Neural cell (in vitro differentiated cells): ENCODE results near the gene EP400. TPM values are rescaled to one million over a fixed set of nuclear protein-coding genes. Genes with fewer than 3 reads are reported as not detected.

Experiments used
- H2AFZ ChIP-seq: fragments of 200-600, 300-800 bp; sonication (generic), shearing (Covaris generic); 2 replicates; pipeline ENCODE4 v1.6.0; 2014; ENCODE audit warnings: low read depth, mild to moderate bottlenecking, antibody characterized with exemption, low read length, moderate library complexity
- H3F3A ChIP-seq: fragments of 200-600 bp; shearing (Covaris generic); 2 replicates; pipeline ENCODE4 v1.6.1; 2016; ENCODE audit warnings: mild to moderate bottlenecking, moderate library complexity, mixed read lengths, antibody characterized with exemption, low read length; ENCODE audit not compliant: insufficient read depth, poor library complexity, severe bottlenecking
- H3K27ac ChIP-seq: fragments of 200-600, 300-800 bp; sonication (generic), shearing (Covaris generic); 2 replicates; pipeline ENCODE4 v1.5.1; 2014; ENCODE audit warnings: mild to moderate bottlenecking, low read length, moderate library complexity
- H3K27me3 ChIP-seq: fragments of 300-800, 200-600 bp; sonication (generic), shearing (Covaris generic); 2 replicates; pipeline ENCODE4 v1.6.0; 2014; ENCODE audit warnings: mild to moderate bottlenecking, low read depth, low read length, moderate library complexity; ENCODE audit not compliant: insufficient read depth
- H3K36me3 ChIP-seq: fragments of 300-800, 200-600 bp; sonication (generic), shearing (Covaris generic); 2 replicates; pipeline ENCODE4 v1.5.1; 2014; ENCODE audit warnings: mild to moderate bottlenecking, antibody characterized with exemption, low read length, moderate library complexity; ENCODE audit not compliant: insufficient read depth
- H3K4me2 ChIP-seq: fragments of 300-800, 200-600 bp; sonication (generic), shearing (Covaris generic); 2 replicates; pipeline ENCODE4 v1.6.0; 2014; ENCODE audit warnings: mild to moderate bottlenecking, low read length
- H3K4me3 ChIP-seq: fragments of 300-800, 200-600 bp; sonication (generic), shearing (Covaris generic); 2 replicates; pipeline ENCODE4 v1.5.1; 2014; ENCODE audit warnings: mild to moderate bottlenecking, low read length, moderate library complexity
- H3K79me2 ChIP-seq: fragments of 200-600 bp; shearing (Covaris generic); replicated peaks from 2 replicates; pipeline ENCODE4 v1.6.0; 2014; ENCODE audit warnings: mild to moderate bottlenecking, low read length, moderate library complexity; ENCODE audit not compliant: insufficient read depth
- H3K9ac ChIP-seq: fragments of 300-800, 200-600 bp; sonication (generic), shearing (Covaris generic); 2 replicates; pipeline ENCODE4 v1.6.1; 2016; ENCODE audit warnings: mild to moderate bottlenecking, low read length, mixed read lengths
- H3K9me2 ChIP-seq: fragments of 200-600 bp; shearing (Covaris generic); 2 replicates; pipeline ENCODE4 v1.6.1; 2016; ENCODE audit warnings: mild to moderate bottlenecking, low read length, mixed read lengths; ENCODE audit not compliant: insufficient read depth
- H3K9me3 ChIP-seq: fragments of 200-600, 300-800 bp; sonication (generic), shearing (Covaris generic); 2 replicates; pipeline ENCODE4 v1.6.1; 2016; ENCODE audit warnings: mild to moderate bottlenecking, mixed run types, low read length, moderate library complexity, mixed read lengths
- H4K20me1 ChIP-seq: fragments of 200-600 bp; shearing (Covaris generic); 2 replicates; pipeline ENCODE4 v1.6.1; 2016; ENCODE audit warnings: mild to moderate bottlenecking, mixed run types; ENCODE audit not compliant: insufficient read depth
- EP300 ChIP-seq: fragments of 450-650 bp; conservative IDR thresholded peaks from 2 replicates; pipeline ENCODE4 v1.6.1; 2014; ENCODE audit warnings: antibody characterized with exemption, mild to moderate bottlenecking, moderate library complexity; ENCODE audit not compliant: poor library complexity, severe bottlenecking
- EZH2 ChIP-seq: fragments of 200-600, 300-800 bp; shearing (Covaris generic), sonication (generic); IDR thresholded peaks from 2 replicates; pipeline ENCODE4 v1.6.1; 2014; ENCODE audit warnings: antibody characterized with exemption, low read length, borderline replicate concordance, mild to moderate bottlenecking; ENCODE audit not compliant: insufficient read depth, poor library complexity, severe bottlenecking
- MXI1 ChIP-seq: fragments of 450-650 bp; conservative IDR thresholded peaks from 2 replicates; pipeline ENCODE4 v1.6.1; 2014; ENCODE audit warnings: antibody characterized with exemption, mild to moderate bottlenecking; ENCODE audit not compliant: poor library complexity, severe bottlenecking
- POLR2AphosphoS5 ChIP-seq: IDR thresholded peaks from 2 replicates; pipeline ENCODE4 v1.6.1; 2012
- RAD21 ChIP-seq: fragments of 450-650 bp; conservative IDR thresholded peaks from 2 replicates; pipeline ENCODE4 v1.6.1; 2014; ENCODE audit warnings: antibody characterized with exemption, mild to moderate bottlenecking, moderate library complexity
- SMC3 ChIP-seq: fragments of 450-650 bp; conservative IDR thresholded peaks from 2 replicates; pipeline ENCODE4 v1.6.1; 2014; ENCODE audit warnings: antibody characterized with exemption, mild to moderate bottlenecking, moderate library complexity; ENCODE audit not compliant: poor library complexity
- TAF1 ChIP-seq: IDR thresholded peaks from 2 replicates; pipeline ENCODE4 v1.6.1; 2012; ENCODE audit warnings: low read depth
- polyA plus RNA-seq: library from polyadenylated mRNA; depleted of rRNA; stranded (reverse); fragments of >200 nt; gene quantifications from 2 replicates; pipeline ENCODE4 v1.2.3, GENCODE V29; 2014
- TF ChIP-seq, protein P1 (sequence below): IDR thresholded peaks from 2 replicates; pipeline ENCODE4 v1.6.1; 2012; ENCODE audit warnings: borderline replicate concordance
- TF ChIP-seq, protein P2 (sequence below): fragments of 450-650 bp; IDR thresholded peaks from 2 replicates; pipeline ENCODE4 v1.5.1; 2014; ENCODE audit warnings: antibody characterized with exemption, mild to moderate bottlenecking, moderate library complexity; ENCODE audit not compliant: poor library complexity, severe bottlenecking

EP400 gene
- polyA plus RNA-seq, 1 donor from 2014 or later, result 19.4 TPM

DNA sequence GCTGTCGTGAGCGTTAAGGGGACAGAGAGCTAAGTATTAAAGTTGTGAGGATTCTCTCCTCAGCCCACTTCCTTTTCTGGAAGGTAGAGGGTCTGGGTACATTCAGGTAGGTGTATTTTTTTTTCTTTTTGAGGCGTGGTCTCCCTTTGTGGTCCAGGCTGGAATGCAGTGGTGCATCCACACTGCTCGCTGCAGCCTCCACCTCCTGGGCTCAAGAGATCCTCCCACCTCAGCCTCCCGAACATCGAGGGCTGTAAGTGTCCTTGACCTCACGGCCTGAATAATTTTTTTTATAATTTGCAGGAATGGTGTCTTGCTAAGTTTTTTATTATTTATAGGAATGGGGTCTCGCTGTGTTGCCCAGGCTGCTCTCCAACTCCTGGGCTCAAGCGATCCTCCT, 19.2 kb upstream of the EP400 start:
- Histone ChIP-seq H3K4me2 (peak overlapping the region; percentile 65), H3K9me2 (no peaks in the 10 kb centered on the region), H3K4me3 (peak overlapping the region; percentile 86), H3F3A (no peaks in the 10 kb centered on the region), H2AFZ (no peak overlapping the region), H3K27me3 (no peaks in the 10 kb centered on the region), H4K20me1 (no peaks in the 10 kb centered on the region), H3K36me3 (no peaks in the 10 kb centered on the region), H3K9ac (peak overlapping the region; percentile 39), H3K9me3 (no peaks in the 10 kb centered on the region), H3K27ac (no peak overlapping the region), H3K79me2 (no peaks in the 10 kb centered on the region)
- TF ChIP-seq MXI1 (no peak), TAF1 (no peak), EZH2 (no peak), POLR2AphosphoS5 (no peak), RAD21 (no peak), EP300 (no peak), SMC3 (no peak)
- TF ChIP-seq, protein P1, sequence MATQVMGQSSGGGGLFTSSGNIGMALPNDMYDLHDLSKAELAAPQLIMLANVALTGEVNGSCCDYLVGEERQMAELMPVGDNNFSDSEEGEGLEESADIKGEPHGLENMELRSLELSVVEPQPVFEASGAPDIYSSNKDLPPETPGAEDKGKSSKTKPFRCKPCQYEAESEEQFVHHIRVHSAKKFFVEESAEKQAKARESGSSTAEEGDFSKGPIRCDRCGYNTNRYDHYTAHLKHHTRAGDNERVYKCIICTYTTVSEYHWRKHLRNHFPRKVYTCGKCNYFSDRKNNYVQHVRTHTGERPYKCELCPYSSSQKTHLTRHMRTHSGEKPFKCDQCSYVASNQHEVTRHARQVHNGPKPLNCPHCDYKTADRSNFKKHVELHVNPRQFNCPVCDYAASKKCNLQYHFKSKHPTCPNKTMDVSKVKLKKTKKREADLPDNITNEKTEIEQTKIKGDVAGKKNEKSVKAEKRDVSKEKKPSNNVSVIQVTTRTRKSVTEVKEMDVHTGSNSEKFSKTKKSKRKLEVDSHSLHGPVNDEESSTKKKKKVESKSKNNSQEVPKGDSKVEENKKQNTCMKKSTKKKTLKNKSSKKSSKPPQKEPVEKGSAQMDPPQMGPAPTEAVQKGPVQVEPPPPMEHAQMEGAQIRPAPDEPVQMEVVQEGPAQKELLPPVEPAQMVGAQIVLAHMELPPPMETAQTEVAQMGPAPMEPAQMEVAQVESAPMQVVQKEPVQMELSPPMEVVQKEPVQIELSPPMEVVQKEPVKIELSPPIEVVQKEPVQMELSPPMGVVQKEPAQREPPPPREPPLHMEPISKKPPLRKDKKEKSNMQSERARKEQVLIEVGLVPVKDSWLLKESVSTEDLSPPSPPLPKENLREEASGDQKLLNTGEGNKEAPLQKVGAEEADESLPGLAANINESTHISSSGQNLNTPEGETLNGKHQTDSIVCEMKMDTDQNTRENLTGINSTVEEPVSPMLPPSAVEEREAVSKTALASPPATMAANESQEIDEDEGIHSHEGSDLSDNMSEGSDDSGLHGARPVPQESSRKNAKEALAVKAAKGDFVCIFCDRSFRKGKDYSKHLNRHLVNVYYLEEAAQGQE, result no peak
- TF ChIP-seq, protein P2, sequence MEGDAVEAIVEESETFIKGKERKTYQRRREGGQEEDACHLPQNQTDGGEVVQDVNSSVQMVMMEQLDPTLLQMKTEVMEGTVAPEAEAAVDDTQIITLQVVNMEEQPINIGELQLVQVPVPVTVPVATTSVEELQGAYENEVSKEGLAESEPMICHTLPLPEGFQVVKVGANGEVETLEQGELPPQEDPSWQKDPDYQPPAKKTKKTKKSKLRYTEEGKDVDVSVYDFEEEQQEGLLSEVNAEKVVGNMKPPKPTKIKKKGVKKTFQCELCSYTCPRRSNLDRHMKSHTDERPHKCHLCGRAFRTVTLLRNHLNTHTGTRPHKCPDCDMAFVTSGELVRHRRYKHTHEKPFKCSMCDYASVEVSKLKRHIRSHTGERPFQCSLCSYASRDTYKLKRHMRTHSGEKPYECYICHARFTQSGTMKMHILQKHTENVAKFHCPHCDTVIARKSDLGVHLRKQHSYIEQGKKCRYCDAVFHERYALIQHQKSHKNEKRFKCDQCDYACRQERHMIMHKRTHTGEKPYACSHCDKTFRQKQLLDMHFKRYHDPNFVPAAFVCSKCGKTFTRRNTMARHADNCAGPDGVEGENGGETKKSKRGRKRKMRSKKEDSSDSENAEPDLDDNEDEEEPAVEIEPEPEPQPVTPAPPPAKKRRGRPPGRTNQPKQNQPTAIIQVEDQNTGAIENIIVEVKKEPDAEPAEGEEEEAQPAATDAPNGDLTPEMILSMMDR, result no peak

DNA sequence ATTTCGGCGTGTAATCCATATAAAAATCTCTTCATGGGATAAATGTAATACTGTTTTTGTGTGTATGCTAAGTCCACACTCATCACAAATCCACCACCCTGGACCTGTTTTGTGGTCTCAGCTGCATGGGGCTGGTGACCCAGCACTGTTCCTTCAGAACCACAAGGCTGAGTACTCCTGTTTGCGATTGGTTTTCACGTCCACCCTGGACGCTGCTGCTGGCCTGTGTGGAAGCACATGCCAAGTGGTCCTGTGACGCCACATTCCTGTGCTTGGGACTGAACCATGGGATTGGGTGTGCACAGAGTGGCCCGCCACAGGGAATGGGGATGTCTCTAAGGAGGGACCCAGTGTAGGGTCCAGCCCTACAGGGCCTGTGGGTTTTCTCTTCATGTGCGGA, 16.4 kb upstream of the EP400 start:
- Histone ChIP-seq H3K9ac (no peak overlapping the region), H3K9me3 (no peaks in the 10 kb centered on the region), H3K27ac (no peak overlapping the region), H3K4me3 (no peak overlapping the region), H4K20me1 (no peaks in the 10 kb centered on the region), H3K9me2 (no peaks in the 10 kb centered on the region), H3F3A (no peaks in the 10 kb centered on the region), H2AFZ (no peak overlapping the region), H3K36me3 (no peaks in the 10 kb centered on the region), H3K79me2 (no peaks in the 10 kb centered on the region), H3K27me3 (no peaks in the 10 kb centered on the region), H3K4me2 (no peak overlapping the region)
- TF ChIP-seq RAD21 (no peak), MXI1 (no peak), EP300 (no peak), EZH2 (no peak), POLR2AphosphoS5 (no peak), SMC3 (no peak), TAF1 (no peak)
- TF ChIP-seq, protein P1, result no peak
- TF ChIP-seq, protein P2, result no peak
